Measurements from ENCODE around the gene PPP1R14C.

PPP1R14C gene

DNA sequence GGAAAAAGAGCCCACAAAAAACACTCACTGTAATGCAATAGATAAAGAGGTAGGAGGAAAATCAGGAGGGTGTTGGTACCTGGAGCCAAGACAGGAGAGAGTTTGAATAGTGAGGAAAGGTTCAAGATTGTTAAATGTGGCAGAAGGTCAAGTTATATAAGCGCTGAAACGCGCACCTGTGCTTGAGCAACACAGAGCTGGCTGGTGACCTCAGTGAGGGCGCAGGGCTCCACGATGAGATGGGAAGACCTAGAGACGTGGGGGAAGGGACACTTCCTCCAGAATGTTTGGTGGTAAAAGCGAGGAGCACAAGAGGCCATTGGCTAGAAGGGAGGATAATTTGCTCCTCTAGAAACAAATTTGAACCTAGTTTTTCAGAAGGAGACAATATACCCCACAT, 4.2 kb upstream of the PPP1R14C start:
- DNase-seq (ENCODE audit: low spot score): no peak

DNA sequence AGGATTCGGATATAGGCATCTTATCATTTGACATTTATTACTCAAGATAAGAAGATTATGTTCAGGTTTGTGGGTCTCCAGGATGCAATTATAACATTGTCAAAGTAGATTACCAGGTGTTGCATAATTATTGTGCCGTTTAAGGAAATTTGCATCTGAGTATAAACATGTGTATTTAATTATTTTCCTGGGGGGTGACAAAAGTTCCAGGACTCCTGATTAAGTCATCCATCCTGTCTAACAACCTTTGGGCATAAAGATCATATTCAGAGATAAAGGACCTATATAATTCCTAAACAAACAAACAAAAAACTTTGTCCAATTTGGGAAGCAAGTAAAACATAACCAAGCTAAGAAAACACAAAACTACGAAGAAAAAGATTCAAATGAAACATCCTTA, 3.3 kb upstream of the PPP1R14C start:
- DNase-seq (ENCODE audit: low spot score): no peak

DNA sequence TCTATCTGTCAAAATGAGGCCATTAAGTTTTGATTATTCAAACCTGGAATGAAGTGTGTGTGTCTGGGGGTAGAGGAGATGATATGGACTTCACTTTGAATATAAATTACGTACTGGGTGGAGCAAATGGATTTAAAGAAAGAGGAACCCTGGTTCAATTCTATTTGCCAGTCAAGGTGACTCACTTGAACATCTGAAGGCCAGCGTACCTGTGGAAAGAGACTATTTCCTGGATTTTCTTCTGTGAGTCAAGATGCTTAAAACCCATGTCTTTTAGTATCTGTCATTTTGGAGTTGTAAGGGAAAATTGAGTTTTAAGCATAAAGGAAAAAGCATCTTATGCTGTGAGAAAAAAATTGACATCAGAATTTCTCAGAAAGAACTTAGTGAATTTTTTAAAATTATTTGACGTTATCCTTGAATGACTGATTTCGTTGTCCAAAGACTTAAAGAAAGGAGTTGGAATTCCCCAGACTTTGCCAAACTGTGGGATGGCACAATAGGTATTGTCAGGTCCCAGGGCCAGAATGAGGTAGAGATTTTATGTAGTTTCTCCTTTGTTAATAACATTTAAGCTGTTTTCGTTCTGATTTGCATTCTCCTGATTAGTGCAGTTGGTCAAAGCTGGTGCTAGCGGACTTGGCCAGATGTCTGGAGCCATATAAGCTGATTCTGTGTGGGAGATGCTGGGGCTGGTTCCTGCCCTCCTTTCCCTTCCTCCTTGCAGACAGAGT, 2.4 kb upstream of the PPP1R14C start:
- DNase-seq (ENCODE audit: low spot score): no peak

DNA sequence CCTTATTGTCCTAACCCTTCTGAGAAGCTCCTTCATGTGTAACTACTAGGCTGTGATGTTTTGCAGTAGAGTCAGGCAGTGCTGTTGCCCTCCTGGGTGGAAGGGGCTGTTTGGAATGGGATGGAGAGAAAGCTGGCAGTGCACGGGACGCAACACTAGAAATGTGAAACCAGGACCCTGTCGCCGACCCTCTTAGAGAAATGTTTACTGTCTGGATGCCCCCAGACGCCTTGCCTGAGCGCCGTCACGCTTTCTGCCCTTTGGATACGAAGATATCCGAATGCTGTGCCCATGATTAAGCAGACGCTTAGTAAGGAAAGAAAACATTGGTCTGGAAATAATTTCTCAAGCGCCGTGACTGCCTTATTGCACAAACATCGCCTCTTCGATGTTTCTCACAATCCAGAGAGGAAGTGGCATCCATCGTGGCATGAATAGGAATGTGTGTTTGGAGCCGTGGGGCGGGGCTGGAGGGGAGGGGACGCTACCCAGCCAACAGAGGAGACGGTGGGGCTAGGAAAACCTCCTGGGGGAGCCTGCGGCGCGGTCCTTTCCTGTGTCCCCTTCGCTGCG, 661 bp upstream of the PPP1R14C start:
- no peak for DNase-seq (ENCODE audit: low spot score)

DNA sequence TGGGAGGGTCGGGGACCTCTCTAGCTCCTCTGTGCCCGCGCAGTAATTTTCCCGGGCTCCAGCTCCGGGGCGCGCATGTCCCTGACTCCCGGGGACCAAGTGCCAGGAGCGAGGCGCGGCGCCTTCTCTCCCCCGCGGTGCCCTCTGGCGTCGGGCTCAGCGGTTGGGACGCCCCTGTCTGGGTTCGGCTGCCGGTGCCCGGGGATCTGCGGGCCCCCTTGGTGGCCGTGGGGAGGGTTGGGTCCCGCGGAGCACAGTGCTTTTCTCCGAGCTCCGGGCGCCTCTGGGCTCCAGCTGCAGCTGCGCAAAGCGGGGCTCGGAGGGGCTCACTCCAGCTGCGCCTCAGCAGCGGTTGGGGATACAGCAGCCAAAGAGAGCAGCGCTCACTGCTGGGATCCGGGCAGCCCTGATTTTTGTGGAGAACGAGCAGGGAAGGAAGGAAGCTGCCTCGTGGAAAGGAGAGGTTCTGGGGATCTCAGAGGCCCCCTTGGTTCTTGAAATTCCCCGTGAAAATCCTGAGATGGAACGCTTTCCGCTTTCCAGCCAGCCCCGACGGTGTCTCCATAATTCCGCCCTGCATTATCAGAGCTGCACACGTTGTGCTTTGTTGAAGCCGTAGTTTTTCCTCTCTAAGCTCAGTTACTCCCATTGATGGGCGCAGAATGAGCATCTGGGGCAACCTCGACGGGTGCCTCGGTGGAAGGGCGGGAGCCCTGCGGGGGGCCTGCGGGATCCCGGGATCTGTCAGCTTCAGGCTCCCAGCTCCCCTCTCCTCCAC, 861 bp downstream of the PPP1R14C start:
- no peak for DNase-seq (ENCODE audit: low spot score)

DNA sequence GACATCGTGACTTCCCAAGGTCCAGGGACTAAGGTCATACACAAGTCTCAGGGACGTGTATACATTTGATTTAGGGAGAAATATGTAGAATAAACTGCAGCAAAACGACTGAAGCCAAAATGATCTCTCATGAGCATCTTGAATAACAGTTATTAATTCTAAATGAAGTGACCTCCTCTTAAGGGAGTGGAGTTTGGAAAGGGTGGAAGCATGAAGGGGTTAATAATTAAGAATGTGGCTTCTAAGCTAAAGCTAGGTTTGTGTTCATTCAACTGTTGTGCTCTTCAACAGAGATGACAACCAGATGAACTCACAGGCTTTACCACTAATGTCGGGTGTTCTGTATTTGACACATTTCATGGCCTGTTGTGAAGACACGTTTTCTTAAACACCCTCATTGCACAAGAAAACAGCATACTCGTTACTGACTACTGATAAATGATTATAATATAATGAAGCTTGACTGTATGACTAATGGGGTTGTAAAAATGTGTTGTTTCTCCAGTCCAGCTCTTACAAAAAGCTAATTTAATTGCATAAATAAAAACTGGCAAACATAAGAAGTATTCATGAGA, 1.5 kb downstream of the PPP1R14C start:
- DNase-seq (ENCODE audit: low spot score): no peak

DNA sequence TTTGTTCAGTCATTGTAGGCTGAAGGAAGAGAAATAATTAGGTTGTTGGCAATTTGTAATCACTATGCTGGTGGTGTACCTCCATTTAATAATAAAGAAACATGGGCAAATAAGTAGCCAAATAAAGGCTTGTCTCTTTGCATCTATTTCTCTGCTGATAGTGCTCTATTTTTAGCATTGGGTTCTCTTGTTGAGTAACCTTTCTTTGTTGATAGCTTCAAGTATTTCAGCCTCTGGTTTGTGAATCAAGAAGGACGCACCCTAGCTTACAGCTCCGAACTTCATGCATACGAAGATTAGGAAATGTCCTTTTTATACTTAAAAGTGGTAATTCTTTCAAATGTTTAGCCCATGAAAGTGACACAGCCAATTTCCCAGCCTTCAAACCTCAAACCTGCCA, 2.6 kb downstream of the PPP1R14C start:
- DNase-seq (ENCODE audit: low spot score): no peak

DNA sequence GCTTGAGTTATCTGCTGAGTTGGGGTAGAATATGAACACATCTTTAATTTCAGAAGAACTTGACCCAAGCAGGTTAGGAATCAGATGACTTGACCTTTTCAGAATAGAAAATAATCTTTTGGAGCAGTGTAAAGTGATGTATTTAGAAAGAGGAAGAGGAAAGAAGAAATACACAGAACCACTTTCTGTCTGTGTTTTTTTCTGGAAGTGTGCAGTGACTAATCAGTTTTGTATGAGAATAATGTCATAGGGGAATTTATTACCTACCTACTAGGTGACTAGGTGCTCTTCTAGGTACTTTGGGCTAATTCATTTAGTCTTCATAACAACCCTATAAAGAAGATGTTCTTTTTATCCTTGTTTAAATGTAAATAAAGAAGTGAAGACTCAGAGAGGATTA, 3.0 kb downstream of the PPP1R14C start:
- DNase-seq (ENCODE audit: low spot score): no peak

DNA sequence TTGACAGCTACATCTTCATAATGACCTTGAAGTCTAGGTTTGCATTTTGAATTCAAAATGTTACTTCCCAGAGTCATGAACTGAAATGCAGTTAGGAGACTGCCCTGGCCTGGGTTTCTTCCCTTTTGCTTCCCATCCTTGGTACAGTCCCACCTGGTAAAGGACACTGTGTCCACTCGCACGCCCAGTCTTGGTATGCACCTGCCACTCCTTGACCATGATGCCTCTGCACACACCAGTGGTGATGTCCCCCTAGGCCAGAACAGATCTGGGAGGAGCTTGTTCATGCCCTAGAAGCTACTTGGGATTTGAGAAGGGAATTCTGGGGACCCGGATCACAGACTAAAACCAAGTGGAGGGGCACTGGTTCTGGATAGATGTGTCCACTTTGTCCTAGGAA, 3.6 kb downstream of the PPP1R14C start:
- no peak for DNase-seq (ENCODE audit: low spot score)

DNA sequence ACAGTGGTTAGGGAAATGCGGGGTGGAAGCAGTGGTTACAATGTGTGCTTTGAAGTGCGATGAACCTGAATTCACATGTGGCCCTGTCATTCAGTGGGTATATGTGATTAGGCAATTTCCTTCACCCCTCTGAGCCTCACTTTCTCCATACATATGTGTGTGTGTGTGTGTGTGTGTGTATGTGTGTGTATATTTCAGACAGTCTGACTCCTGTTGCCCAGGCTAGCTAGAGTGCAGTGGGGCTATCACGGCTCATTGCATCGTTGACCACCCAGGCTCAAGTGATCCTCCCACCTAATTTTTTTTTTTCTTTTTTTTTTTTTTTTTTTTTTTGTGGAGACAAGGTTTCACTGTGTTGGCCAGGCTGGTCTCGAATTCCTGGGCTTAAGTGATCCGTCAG, 6.3 kb downstream of the PPP1R14C start:
- DNase-seq (ENCODE audit: low spot score): no peak

DNA sequence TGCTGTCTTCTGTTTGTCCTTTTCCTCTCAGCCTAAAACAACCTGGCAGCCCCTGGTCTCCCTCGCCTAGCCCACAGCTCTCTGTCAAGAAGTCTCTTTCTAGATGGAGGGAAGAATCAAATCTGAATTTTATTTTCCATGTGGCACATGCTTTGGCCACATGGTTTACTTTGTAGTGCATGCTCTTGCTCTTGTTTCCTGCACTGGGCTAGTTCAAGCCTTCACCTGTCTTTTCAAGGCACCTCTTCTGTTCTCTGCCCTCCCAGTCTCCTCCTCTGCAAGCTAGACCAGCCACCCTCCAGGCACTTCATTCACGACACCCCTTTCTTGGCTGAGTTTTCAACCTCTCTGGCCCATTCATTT, 7.6 kb downstream of the PPP1R14C start:
- no peak for DNase-seq (ENCODE audit: low spot score)

DNA sequence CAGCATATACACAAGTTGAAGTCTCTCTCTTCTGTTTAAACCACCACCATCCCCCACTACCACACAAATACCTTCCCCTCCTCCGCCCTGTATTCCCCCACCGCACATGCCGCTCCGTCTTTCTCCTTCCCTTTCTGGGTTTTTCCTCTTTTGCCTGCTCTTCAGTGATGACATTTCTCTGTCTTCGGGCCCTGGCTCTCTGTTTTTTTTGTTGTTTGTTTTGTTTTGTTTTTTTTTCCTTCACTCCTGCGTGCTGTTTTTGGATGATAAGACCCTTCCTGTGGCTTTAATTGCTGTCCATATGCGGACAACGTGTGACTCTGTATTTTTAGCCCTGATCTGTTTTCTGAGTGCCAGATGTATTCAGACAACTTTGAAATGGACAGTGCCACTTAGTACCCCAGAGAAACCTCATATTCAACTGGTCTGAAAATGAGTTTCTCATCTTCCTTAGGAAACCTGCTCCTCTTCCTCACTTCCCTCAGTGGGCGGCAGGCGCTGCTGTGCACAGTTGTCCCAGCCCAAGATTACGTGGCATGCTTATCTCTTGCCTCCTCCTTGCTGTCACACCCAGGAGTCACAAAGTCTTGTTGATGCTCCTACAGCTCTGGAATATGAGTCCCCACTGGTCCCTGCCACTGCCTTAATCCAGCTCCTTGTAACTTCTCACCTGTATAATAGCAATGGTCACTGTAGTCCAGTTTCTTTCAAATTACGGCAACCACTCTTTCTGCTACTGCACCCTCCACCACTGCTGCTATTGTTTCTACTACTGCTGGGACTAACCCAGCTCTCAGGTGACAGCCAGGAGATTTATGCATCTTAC, 8.2 kb downstream of the PPP1R14C start:
- DNase-seq (ENCODE audit: low spot score): no peak

DNA sequence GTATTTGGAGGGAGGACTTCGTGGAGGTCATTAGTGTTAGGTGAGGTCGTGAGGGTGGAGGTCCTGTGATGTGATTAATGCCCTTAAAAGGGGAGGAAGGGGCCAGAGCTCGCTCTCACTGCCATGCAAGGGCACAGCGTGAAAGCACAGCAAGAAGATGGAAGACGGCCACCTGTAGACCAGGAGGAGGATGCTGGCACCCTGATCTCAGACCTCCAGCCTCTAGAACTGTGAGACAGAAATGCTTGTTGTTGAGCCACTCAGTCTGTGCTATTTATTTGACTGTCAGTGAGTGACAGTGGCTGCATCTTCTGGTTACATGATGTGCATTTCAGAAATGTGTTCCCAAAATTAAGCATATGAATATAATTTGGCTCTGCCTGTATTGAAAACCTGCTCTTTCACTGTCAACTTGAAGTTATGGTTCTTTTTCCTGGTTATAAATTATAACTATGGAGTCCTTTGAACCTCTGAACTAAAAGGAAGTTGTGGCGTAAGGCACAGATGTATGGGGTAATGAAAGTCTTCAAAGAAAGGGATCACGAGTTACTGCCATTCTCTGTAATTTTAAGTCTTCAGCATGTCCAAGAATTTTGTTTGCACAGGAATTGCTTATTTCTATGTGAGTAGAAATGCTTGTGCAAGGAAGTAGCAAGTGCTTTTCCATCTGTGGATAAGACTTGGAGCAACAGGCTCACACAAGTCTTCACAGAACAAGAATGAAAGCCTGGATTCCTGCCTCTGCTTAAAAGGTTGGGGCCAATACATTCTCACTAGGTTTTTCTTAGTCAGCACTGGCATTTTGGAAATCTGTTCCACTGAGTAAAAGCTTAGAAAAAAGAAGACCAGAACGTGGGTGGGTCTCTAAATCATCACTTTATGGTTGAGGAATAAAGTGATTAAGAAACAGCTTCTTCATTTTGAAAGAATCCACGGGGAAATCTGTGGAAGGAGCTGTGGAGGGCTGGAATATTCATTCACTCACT, 10.3 kb downstream of the PPP1R14C start:
- no peak for DNase-seq (ENCODE audit: low spot score)

DNA sequence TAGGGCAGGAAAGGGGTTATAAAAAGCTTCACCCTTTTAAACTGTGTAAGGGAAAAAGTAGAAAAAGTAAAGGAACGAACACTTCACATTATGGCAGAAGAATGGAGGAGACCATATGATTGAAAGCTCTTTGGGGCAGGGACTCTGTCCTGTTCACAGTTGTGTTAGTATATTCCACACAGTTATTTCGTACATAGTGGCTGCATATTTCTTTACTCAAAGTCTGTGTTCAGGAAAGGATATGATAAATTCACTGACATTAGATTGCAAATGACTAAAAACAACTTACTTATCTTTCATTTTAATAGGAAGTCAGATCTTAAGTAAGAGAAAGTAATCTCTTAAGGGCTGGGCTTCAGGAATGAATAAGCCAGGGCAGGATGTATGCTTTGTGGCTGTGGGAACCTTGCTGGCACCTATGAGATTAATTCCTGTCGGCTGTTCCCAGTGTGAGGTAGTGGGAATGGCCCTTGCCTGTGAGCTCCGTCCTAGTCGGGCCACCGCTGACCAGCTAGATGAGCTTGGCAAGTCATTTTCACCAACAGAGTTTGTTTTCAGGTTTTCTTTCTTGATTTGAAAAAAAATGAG, 11.2 kb downstream of the PPP1R14C start:
- no peak for DNase-seq (ENCODE audit: low spot score)

DNA sequence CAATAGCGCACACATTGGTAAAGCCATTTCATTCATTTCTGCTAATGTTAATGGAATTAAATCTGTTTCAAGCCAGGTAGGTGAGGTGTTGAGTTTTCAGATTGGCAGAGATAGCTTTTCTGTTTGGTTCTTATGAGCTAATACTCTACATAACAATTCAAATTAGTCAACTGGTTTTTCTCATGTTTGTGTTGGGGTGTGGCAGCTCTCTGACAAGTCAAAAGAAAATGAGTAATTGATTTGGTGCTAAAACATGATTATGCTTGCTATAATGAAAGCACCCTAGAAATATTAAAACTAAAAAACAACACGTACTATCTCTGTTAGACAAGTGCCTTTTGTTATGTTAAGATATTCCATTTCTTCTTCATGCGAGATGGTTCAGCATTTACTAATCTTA, 13.6 kb downstream of the PPP1R14C start:
- no peak for DNase-seq (ENCODE audit: low spot score)

DNA sequence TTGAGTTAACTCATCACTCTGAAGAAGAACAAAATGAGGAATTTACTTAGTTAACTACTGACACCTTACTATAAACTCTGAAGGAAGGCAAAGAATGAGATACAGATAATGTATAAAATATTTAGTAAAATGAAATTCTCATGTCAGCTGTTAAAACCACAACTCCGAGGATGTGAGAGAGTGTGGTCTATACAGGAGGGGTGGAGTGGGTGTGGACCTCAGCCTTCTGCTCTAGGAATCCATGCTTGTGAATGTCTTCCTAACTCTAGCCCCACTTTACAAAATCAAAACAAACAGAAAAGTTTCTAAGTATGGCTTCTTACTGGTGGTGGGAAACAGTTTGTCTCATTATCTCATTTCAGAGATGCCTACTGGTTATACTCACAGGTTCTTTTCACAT, 14.2 kb downstream of the PPP1R14C start:
- DNase-seq (ENCODE audit: low spot score): no peak

DNA sequence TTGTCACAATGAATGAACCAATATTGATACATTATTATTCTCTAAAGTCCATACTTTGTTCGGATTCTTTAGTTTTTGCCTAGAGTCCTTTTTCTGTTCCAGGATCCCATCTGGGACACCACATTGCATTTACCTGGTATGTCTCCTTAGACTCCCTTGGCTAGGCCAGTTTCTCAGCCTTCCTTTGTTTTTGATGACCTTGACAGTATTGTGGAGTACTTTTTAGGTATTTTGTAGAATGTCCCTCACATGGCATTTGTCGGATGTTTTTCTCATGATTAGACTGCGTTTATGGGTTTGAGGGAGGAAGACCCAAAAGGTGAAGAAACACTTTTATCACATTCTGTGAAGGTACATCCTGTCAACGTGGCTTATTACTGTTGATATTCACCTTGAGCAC, 16.9 kb downstream of the PPP1R14C start:
- DNase-seq (ENCODE audit: low spot score): no peak

DNA sequence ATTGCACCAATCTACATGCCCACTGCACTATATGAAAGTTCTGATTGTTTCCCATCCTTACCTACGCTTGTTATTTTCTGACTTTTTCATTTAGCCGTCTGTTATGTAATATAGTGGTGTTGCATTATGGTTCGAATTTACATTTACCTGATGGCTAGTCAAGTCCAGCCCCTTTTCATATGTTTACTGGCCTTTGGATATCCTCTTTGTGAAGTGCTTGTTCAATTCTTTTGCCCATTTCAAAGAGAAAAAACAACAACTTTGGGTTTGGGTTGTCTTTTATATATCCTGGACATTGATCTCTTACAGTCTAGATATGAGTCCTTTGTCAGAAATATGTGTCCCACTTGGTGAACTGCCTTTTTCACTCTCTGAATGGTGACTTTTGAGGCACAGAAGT, 21.1 kb downstream of the PPP1R14C start:
- DNase-seq (ENCODE audit: low spot score): no peak

DNA sequence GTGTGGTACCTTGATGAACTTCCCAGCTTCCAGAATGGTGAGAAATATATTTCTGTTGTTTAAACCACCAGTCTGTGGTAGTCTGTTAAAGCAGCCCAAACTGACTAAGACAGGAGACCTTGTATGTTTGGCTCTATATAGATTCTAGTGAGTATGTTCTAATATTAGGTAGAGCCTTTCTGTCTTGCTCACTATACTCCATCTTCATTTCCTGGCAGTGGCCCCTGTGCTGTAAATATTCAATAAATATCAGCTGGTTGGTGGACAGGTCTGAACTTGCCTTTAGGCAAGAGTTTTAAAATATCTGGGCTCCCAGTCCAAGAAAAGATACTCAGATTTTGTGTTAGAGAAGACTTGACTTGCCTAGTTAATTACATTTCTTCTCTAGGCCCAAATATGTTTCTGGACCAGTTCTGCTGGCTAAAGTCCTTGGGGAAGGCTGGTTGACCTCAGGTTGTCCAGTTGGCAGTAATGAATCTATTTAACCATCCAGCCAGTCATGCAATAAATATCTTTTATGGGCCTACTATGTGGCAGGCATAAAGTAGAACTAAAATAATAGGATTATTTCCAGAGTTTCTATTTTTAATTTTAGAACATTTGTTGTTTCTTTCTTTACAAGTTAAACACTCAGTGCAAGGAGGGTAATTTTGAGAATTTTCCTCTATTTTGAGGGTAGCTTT, 22.3 kb downstream of the PPP1R14C start:
- DNase-seq (ENCODE audit: low spot score): no peak

DNA sequence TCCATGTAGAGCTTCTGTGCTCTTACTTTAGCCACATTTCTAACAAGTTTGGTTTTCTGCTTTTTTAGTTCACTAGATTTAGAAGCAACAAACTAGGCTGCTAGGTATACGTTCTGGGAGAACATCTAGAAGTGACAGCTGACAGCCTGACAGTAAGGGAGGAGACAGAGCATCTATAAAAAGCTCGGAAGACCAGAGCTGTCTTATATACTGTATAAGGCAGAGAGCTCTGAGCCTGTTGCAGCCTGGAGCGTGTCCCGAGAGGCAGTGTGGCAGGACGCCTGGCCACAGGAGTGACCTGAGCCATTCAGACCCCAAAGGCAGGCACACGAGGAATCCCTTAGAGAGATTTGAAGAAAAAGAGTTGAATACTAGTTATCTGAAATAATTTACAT, 24.6 kb downstream of the PPP1R14C start:
- DNase-seq (ENCODE audit: low spot score): no peak

Measured in hepatic stellate cell (primary cell).